Measurements from ENCODE around the gene DPP6.

DNA sequence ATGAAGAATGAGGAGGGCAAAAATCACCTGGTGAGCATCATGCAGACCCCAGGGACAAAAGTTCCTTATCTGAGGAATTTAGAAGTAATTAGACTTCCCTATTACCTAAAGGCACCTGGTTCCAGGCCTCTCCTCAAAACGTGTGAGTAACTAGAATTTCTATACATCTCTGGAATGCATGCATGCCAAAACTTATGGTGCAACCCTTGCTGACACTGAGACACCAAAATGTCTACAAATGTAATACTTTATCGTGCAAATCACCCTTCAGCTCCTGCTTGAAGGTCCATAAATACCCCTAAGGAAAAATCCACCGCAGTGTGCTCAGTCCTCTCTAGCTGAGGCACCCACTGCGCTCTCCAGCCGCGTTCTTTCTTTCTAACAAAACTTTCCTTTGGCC, 866.5 kb downstream of the DPP6 start:
- TF ChIP-seq CTCF (IDR thresholded peaks at IDR 0.05 in 4 of 5, conservative IDR thresholded peaks at IDR 0.05 in 1 of 5) (no peak), POLR2A (IDR thresholded peaks at IDR 0.05) (no peak)
